Pancreas (tissue), 10 donors: ENCODE data around the gene ZNF217. TPM values are rescaled to one million over a fixed set of nuclear protein-coding genes. Genes with fewer than 3 reads are reported as not detected.

Source experiments
- ATAC-seq, 4 donors: fragments of 200-7000 bp; cut with Tn5 transposase; one replicate each; pipeline versions ENCODE4 v1.8.0 to v1.9.1; 2020; ENCODE audit warnings: mild to moderate bottlenecking in 4 of 4, moderate library complexity in 4 of 4
- DNase-seq, 6 donors: peaks; one replicate each; pipeline ENCODE4 v3.0.0-alpha.2; 2020
- FAIRE-seq: peaks from 2 replicates; lab custom pipeline; 2012; peaks lifted over from hg19 to GRCh38; lab: Jason Lieb, UNC
- H3K27ac ChIP-seq, 4 donors: fragments of 200-600 bp; sonication (generic); 1 replicate in 3 of 4; 2 replicates in 1 of 4; pipeline versions ENCODE4 v1.5.0 to v1.8.0; 2020
- H3K27me3 ChIP-seq, 4 donors: fragments of 200-600 bp; one replicate each; pipeline ENCODE4 v1.8.0; 2021
- H3K36me3 ChIP-seq, 3 donors: fragments of 200-600 bp; sonication (generic) in 1 of 3; one replicate each; pipeline versions ENCODE4 v1.5.0 to v1.8.0; 2020 to 2021
- H3K4me1 ChIP-seq, 3 donors: fragments of 200-600 bp; one replicate each; pipeline ENCODE4 v1.8.0; 2021
- H3K4me3 ChIP-seq, 4 donors: fragments of 200-600 bp; sonication (generic) in 2 of 4; one replicate each; pipeline versions ENCODE4 v1.5.0 to v1.8.0; 2020 to 2021
- H3K9me3 ChIP-seq, 4 donors: fragments of 200-600 bp; one replicate each; pipeline ENCODE4 v1.8.0; 2021
- WGBS, 2 donors: extraction: QIAGEN DNeasy Blood & Tissue Kit; methylation state at CpG; one replicate each; pipeline ENCODE4 v1.1.7; 2013; 5-methylcytosine and 5-hydroxymethylcytosine counted together
- intact Hi-C, 3 donors: fragments of 100-400 bp; cut with DNase I; formaldehyde crosslinking; loops; one replicate each; pipeline versions ENCODE4 v1.11.1 to v1.14.2; 2022
- polyA plus RNA-seq, 2 donors: library from polyadenylated mRNA; stranded (reverse); fragments of 200-250 nt; gene quantifications; one replicate each; pipeline ENCODE4 v1.2.3, GENCODE V29; 2013
- total RNA-seq, 6 donors: library from RNA; stranded (reverse); fragmentation: NEBNext Ultra II Directional in 4 of 6; extraction: Animal tissue kit (Norgen Biotek cat#: 25700) in 4 of 6; gene quantifications; one replicate each; pipeline versions ENCODE4 v1.2.1 to v1.2.4, GENCODE V29; 2021 to 2023
- TF ChIP-seq, protein P1 (sequence below), 4 donors: fragments of 200-600 bp; sonication (generic) in 3 of 4; IDR thresholded peaks; one replicate each; pipeline versions ENCODE4 v1.5.0 to v1.8.0; 2021; ENCODE audit warnings: antibody characterized with exemption in 4 of 4
- donor health status: healthy with polysubstance abuse.
- donor health status: DM: no; HTN: no; CAD: no; lungs with moderate emphysema.
- donor health status: DM: no; HTN: no; CAD: no.
- donor health status: control.
- donor health status: control.
- donor health status: Bipolar disorder and iron deficiency.
- donor health status: DM: yes; HTN: yes; CAD: no.
- donor health status: DM: no; HTN: no; CAD: no.
- donor health status: DM: no; HTN: no; CAD: no.
- donor health status: DM: yes; HTN: yes; CAD: no.

The ZNF217 gene
- total and polyA plus RNA-seq, 8 donors, result 4.2 to 29.5 (median 12.8) TPM

GRCh38 chr20:53571555-53572286, 21.9 kb downstream of the ZNF217 start:
- FAIRE-seq (no peak), DNase-seq (peak in 1 of 6 donors; percentile 4), ATAC-seq (no peak)
- H3K4me3 ChIP-seq, result no peak overlapping the region
- TF ChIP-seq, protein P1, sequence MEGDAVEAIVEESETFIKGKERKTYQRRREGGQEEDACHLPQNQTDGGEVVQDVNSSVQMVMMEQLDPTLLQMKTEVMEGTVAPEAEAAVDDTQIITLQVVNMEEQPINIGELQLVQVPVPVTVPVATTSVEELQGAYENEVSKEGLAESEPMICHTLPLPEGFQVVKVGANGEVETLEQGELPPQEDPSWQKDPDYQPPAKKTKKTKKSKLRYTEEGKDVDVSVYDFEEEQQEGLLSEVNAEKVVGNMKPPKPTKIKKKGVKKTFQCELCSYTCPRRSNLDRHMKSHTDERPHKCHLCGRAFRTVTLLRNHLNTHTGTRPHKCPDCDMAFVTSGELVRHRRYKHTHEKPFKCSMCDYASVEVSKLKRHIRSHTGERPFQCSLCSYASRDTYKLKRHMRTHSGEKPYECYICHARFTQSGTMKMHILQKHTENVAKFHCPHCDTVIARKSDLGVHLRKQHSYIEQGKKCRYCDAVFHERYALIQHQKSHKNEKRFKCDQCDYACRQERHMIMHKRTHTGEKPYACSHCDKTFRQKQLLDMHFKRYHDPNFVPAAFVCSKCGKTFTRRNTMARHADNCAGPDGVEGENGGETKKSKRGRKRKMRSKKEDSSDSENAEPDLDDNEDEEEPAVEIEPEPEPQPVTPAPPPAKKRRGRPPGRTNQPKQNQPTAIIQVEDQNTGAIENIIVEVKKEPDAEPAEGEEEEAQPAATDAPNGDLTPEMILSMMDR (IDR thresholded peaks at IDR 0.05), result no peak
- H3K4me1 ChIP-seq, result peaks cover 0 to 10% (median 6%) of the 10 kb centered on the region in 3 donors
- 88 to 90% methylated on average over 10 of the region's 10 CpGs for WGBS, 2 donors
- no peaks in the 10 kb centered on the region for H3K27me3 ChIP-seq
- H3K36me3 ChIP-seq, result peaks cover 0 to 57% (median 19%) of the 10 kb centered on the region in 3 donors
- H3K27ac ChIP-seq, result no peak overlapping the region
- intact Hi-C loops, result loop anchor here in 1 of 3 donors (10.0 kb wide), 1 partner anchor 353 kb away; no protein-coding TSS in a partner anchor
- no peaks in the 10 kb centered on the region for H3K9me3 ChIP-seq

DNA sequence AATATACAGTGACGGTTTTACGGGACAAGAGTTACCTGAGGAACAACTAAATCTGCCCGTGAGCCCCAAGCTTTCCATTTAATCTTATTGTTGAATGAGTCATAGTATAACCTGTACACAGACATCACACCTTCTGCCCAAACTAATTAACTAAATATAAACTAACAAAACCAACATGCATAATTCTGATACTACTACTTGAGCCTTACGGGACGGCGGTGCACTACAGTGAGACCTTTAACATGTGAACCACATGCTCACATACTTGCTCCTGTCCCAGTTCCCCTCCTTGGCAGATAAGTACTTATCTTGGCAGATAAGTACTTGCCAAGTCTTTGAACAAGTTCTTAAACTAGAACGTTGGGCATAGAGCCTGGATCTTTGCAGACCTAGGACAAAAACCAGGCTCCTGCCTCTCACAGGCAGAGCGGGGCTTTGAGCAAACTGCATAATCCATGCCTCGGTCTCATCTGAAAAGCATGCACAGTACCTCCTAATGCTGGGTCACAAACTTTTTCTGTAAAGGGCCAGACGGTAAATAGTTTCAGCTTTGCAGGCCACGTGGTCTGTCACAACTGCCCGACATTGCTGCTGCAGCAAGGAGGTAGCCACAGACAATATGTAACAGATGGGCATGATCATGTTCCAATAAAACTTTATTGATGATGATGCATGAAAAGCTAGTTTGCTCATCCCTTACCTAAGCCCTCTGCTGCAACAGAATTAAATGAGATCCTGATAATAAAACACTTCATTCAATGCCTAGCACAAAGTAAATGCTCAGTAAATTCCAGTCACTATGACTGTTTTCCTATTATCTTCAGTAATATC, 23.0 kb downstream of the ZNF217 start:
- peaks cover 0 to 10% (median 6%) of the 10 kb centered on the region in 3 donors for H3K4me1 ChIP-seq
- TF ChIP-seq, protein P1 (IDR thresholded peaks at IDR 0.05), result no peak
- peak in 3 of 6 donors; percentile 21 to 40 (median 33) for DNase-seq
- intact Hi-C loops, result loop anchor here in 1 of 3 donors (10.0 kb wide), 1 partner anchor 354 kb away; no protein-coding TSS in a partner anchor
- peaks cover 0 to 46% (median 8%) of the 10 kb centered on the region in 3 donors for H3K36me3 ChIP-seq
- no peak for FAIRE-seq
- peak overlapping the region in 1 of 4 donors; percentile 27 for H3K27ac ChIP-seq
- H3K9me3 ChIP-seq, result no peaks in the 10 kb centered on the region
- 37 to 51% methylated on average over 12 of the region's 12 CpGs for WGBS, 2 donors
- H3K27me3 ChIP-seq, result no peaks in the 10 kb centered on the region
- ATAC-seq, result peak; percentile 71 to 94 (median 82)
- H3K4me3 ChIP-seq, result no peak overlapping the region

DNA sequence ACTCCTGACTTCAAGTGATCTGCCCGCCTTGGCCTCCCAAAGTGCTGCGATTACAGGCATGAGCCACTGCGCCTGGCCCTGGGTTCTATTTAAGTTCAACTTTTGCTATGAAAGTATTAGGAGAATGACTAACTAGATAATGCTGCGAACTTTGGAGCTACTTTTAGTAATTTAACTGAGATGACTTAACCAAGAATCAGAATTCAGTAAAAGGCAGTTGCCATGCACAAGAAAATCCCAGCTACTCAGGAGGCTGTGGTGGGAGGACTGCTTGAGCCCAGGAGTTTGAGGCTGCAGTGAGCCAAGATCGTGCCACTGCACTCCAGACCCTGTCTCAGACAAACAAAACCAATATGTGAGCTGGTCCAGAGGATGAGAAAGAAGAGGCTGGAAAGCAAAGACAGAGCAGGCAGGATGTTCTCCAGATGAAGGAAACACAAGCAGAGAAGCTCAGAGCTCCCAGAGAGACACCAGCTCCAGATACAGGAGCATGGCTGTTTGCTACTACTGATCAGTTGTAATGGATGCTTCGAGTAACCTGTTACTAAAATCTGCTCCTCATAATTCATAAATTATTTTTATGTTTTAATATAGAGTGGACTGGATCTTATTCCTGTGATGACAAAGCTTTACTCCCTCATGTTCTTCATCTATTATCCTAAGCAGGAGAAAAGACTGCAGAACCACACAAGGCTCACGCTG, 23.9 kb downstream of the ZNF217 start:
- intact Hi-C loops, result loop anchor here in 1 of 3 donors (10.0 kb wide), 1 partner anchor 355 kb away; no protein-coding TSS in a partner anchor
- no peak for FAIRE-seq
- DNase-seq, result peak in 1 of 6 donors; percentile 9
- ATAC-seq, result no peak
- Histone ChIP-seq H3K4me1 (peaks cover 0 to 10% (median 6%) of the 10 kb centered on the region in 3 donors), H3K27ac (no peak overlapping the region), H3K4me3 (no peak overlapping the region), H3K27me3 (no peaks in the 10 kb centered on the region), H3K9me3 (no peaks in the 10 kb centered on the region), H3K36me3 (peaks cover 0 to 38% (median 8%) of the 10 kb centered on the region in 3 donors)
- 94 to 95% methylated on average over 7 of the region's 7 CpGs for WGBS, 2 donors
- TF ChIP-seq, protein P1 (IDR thresholded peaks at IDR 0.05), result no peak

- DNase-seq (no peak), FAIRE-seq (no peak), ATAC-seq (no peak)
- peaks cover 0 to 31% (median 8%) of the 10 kb centered on the region in 3 donors for H3K36me3 ChIP-seq
- intact Hi-C loops, result no loop called here
- H3K27ac ChIP-seq, result no peak overlapping the region
- WGBS, 2 donors, result 92 to 98% methylated on average over 2 of the region's 2 CpGs
- no peaks in the 10 kb centered on the region for H3K27me3 ChIP-seq
- TF ChIP-seq, protein P1 (IDR thresholded peaks at IDR 0.05), result no peak
- peaks cover 0 to 10% (median 6%) of the 10 kb centered on the region in 3 donors for H3K4me1 ChIP-seq
- no peak overlapping the region for H3K4me3 ChIP-seq
- H3K9me3 ChIP-seq, result no peaks in the 10 kb centered on the region
These were observed 24.6 kb downstream of the ZNF217 start for GRCh38 chr20:53569005-53569404.
